Activated T-cell treated with anti-CD3 and anti-CD28 coated beads for 1 hour (primary cell): ENCODE measurements around the gene PLCL2.

ENCODE experiments used
- DNase-seq: peaks from one replicate; pipeline ENCODE4 v3.0.0-alpha.2; 2020; ENCODE audit warnings: low read depth

Gene PLCL2

GRCh38 chr3:17011728-17012338 lies 127.1 kb downstream of the PLCL2 start:
- no peak for DNase-seq

GRCh38 chr3:17013050-17013449 lies 128.3 kb downstream of the PLCL2 start:
- DNase-seq = no peak

- no peak for DNase-seq
Observed at GRCh38 chr3:17013571-17013970, 128.8 kb downstream of the PLCL2 start.

GRCh38 chr3:17014284-17014683 lies 129.5 kb downstream of the PLCL2 start:
- no peak for DNase-seq

- DNase-seq = no peak
Observed at GRCh38 chr3:17014709-17015108, 130.0 kb downstream of the PLCL2 start.

GRCh38 chr3:17021614-17022013 lies 136.9 kb downstream of the PLCL2 start:
- no peak for DNase-seq

- peak; percentile 8 for DNase-seq
Observed at GRCh38 chr3:17023006-17023664, 138.4 kb downstream of the PLCL2 start.

- DNase-seq = no peak
Observed at GRCh38 chr3:17025594-17026139, 140.9 kb downstream of the PLCL2 start.

GRCh38 chr3:17027318-17027717 lies 142.6 kb downstream of the PLCL2 start:
- no peak for DNase-seq

GRCh38 chr3:17028363-17028762 lies 143.6 kb downstream of the PLCL2 start:
- no peak for DNase-seq

GRCh38 chr3:17030438-17030837 lies 145.7 kb downstream of the PLCL2 start:
- DNase-seq = no peak

GRCh38 chr3:17030956-17031652 lies 146.3 kb downstream of the PLCL2 start:
- no peak for DNase-seq

GRCh38 chr3:17032407-17033034 lies 147.8 kb downstream of the PLCL2 start:
- no peak for DNase-seq

GRCh38 chr3:17033516-17034168 lies 148.9 kb downstream of the PLCL2 start:
- DNase-seq = no peak

- no peak for DNase-seq
Observed at GRCh38 chr3:17035033-17035432, 150.3 kb downstream of the PLCL2 start.

- no peak for DNase-seq
Observed at GRCh38 chr3:17035966-17036365, 151.2 kb downstream of the PLCL2 start.

- no peak for DNase-seq
Observed at GRCh38 chr3:17038141-17038540, 153.4 kb downstream of the PLCL2 start.

- no peak for DNase-seq
Observed at GRCh38 chr3:17038900-17039553, 154.3 kb downstream of the PLCL2 start.

- DNase-seq = no peak
Observed at GRCh38 chr3:17039594-17039993, 154.8 kb downstream of the PLCL2 start.

GRCh38 chr3:17040322-17040989 lies 155.7 kb downstream of the PLCL2 start:
- no peak for DNase-seq

GRCh38 chr3:17040990-17041377 lies 156.2 kb downstream of the PLCL2 start:
- no peak for DNase-seq
